Eye (tissue), 1 donor: Measurements from ENCODE around the gene RANBP2.

Experiments
- DNase-seq: peaks from one replicate; pipeline ENCODE4 v3.0.0-alpha.2; 2015

The RANBP2 gene

GRCh38 chr2:108786008-108786353 is 66.7 kb downstream of the RANBP2 start:
- no peak for DNase-seq

DNA sequence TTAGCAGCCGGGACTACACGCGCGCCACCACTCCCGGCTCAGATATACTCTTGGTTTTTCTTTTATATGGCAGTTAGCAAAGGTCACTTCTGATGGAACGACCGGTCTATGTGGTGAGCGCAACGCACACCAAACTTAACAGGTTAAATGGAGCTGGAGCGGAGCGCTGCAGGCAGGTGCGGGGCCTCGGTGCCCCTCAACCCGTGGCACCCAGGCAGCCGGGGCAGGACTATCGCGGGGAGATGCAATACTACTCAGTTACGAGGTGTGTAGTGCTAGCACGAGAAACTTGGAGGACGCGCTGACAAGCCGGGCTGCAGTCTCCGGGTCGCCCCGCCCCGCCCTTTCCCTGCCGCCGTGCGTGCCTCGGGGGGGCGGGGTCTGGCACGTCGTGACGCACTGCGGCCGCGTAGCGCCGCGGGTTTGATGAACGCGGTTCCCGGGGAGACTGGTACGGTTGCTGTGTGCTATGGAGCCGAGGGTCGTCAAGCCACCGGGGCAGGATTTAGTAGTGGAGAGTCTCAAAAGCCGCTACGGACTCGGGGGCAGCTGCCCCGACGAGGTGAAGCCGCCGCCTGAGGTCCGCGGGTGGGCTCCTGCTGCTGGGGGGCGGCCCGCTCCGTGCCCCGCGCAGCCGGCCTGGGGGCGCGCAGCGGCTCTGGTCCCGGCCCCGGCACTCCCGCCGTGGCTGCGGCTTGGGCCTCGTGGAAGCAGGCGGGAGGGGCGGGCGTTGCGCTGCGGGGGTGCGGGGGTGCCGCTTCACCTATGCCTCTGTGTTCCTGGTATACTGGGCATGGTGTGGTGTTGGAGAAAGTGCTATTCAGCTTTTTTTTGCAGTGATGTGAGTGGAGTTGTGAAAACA is 67.3 kb downstream of the RANBP2 start, which contains the start of gene CCDC138:
Gene CCDC138 (plus strand): TSS at position 418 of the 862 bp plus-strand sequence. CDS start 52 bp downstream, at position 470.
- DNase-seq, result peak; percentile 97

DNA sequence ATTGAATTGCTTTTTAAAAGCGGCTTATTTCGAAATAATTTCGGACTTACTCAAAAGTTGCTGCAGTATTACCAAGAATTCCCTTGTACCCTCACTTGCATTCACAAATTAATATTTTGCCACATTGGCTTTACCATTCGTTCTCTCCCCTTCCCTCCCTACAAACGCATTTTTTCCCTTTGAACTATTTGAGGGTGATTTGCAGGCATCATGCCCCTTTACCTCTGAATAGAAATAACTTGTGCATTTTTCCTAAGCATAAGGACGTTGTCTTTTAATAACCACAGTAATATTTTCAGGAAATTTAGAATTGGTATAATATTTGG is 67.9 kb downstream of the RANBP2 start:
- no peak for DNase-seq

DNA sequence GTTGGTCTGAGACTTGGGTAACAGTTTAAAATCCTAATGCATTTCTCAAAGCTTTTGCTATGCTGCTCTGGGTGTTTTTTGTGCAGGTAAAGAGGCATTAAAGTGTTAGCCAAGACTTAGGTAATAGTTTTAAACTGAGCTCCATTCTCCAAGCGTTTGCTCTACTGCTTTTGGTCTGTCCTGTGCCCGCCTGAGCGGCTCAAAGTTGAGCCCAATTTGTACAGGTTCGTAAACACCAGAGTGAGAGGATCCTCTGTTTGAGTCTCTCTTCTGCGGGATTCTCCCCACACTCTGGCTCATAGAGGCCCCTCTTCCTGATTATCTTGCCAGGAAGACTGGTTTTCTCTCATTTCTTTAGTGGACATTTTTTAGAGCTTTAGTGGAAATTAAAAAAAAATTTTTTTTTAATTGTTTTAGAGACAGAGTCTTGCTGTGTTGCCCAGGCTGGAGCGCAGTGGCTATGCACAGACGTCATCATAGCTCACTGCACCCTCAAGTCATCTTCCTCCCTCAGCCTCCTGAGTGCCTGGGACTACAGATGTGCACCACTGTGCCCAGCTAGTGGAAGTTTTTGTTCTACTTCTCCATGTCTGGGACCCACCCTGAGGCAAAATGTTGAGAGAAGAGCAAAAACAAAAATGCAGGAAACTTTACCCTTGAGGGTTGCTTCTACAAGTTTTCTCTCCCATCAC is 83.9 kb downstream of the RANBP2 start:
- no peak for DNase-seq

GRCh38 chr2:108805032-108805431 is 85.8 kb downstream of the RANBP2 start:
- DNase-seq, result no peak

DNA sequence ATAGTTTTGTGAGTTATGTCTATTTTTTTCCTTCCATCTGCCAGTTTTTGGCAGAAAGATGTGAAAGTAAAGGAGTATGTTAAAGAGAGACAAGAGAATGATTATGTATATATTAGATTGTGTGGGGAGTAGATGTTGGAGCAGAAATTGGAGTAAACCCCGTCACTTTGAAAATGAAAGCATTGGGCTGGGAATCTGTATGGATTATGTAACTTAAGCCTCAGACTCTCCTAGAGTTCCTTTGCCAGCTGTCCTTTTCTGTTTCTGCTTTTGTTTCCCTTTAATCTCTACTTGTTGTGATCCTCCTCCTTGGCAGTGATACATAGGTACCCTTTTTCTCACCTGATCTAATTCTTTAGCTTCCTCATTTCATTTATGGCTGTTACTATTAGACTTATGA is 86.5 kb downstream of the RANBP2 start:
- peak; percentile 2 for DNase-seq

DNA sequence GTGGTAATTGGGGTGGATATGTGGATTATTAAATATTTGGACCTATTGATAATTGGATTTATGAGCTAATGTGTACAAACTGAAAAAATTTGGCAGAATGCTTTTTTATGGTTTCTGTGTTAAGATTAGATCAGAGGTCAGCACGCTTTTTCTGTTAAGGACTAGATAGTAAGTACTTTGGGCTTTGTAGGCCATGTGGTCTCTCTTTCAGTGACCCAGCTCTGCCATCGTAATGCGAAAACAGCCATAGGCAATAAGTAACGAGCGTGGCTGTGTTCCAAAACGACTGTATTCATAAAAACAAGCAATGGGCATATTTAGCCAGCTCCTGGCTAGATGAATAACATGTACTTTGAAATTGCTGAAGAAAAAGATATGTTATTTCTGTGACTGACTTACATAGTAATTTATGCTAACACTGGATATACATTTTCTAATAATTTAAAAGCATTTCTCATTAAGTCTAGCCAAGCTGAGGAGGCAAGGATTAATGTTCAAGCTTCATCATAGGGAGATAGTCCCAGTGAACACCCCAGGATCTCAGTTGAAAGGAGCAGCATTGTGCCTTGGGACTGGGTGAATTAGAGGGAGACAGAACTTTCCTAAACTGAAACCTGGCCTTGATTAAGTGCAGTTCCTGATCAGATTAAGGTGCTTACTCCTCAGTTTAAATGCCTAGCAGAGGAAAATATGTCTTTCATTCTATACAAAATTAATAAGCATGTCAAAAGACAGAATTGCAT is 87.3 kb downstream of the RANBP2 start:
- no peak for DNase-seq

DNA sequence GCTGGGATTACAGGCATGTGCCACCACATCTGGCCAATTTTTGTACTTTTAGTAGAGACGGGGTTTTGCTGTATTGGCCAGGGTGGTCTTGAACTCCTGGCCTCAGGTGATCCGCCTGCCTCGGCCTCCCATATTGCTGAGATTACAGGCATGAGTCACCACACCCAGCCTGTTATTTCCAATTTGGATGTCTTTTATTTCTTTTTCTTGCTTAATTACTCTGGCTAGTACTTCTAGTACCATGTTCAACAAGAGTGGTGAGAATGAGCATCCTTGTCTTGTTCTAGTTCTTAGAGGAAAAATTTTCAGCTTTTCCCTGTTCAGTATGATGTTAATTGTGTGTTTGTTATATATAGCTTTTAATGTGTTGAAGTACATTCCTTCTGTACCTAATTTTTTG is 90.7 kb downstream of the RANBP2 start:
- DNase-seq, result no peak

DNA sequence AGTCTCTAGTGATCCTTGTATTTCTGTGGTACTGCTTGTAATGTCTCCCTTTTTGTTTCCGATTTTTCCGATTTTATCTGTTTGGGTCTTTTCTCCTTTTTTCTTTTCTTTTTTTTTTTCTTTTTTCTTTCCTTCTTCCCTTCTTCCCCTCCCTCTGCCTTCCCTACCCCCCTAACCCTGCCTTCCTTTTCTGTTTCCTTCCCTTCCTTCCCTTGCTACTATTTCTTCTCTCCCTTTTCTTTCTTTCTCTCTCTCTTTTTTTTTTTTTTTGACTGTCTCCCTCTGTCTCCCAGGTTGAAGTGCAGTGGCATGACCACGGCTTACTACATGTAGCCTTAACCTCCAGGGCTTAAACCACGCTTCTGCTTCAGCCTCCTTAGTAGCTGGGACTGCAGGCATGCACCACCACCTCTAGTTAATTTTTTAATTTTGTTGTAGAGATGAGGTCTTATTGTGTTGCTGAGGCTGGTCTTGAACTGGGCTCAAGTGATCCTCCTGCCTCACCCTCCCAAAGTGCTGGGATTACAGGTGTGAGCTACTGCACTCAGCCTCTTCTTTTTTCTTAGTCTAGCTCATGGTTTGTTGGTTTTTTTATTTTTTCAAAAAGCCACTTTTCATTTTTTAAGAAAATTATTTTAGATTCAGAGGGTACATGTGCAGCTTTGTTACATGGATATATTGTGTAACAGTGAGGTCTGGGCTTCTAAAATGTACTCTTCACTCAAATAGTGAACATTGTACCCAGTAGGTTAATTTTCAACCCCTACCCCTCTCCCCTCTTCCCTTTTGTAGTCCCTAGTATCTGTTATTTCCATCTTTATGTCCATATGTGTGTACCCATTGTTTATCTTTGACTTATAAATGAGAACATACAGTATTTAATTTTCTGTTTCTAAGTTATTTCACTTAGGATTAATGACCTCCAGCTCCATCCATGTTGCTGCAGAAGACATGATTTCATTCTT is 92.0 kb downstream of the RANBP2 start:
- DNase-seq, result no peak

GRCh38 chr2:108813732-108814131 is 94.5 kb downstream of the RANBP2 start:
- no peak for DNase-seq

DNA sequence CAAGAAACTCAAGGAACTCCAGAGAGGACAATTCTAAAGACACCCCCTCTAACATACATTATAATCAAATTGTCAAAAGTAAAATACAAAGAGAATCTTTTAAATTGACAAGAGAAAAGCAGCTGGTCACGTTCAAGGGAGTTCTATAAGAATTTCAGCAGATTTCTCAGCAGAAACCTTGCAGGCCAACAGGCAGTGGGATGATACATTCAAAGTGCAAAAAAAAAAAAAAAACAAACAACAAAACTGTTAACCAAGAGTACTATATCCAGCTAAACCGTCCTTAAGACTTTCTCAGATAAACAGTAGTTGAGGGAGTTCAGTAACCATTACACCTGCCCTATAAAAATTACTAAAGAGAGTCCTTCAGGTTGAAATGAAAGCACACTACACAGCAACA is 101.2 kb downstream of the RANBP2 start:
- no peak for DNase-seq

- no peak for DNase-seq
These were observed 104.0 kb downstream of the RANBP2 start for GRCh38 chr2:108823286-108823685.

DNA sequence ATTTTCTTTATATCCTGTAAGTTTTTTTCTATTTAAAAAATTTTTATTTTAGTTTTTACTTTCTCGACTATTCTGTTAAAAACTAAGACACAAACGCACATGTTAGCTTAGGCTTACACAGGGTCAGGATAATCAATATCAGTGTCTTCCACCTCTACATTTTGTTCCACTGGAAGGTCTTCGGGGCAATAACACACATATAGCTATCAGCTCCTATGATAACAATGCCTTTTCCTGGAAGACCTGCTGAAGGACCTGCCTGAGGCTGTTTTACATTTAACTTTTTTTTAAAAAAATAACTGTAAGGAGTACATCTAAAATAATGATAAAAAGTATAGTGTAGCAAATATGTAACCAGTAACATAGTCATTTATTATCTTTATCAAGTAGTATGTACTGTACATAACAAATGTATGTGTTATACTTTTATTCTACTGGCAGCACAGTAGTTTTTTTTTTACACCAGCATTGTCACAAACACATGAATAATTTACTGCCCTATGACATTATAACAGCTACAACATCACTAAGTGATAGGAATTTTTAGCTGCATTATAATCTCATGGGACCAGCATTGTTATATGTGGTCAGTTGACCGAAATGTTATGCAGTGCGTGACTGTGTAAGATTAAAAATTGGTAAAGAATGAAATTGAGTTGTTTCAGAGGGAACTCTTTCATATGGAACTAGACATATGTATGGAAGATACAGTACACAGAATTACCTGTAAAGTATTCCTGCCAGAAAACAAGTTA is 105.2 kb downstream of the RANBP2 start:
- DNase-seq, result no peak

- no peak for DNase-seq
These were observed 106.0 kb downstream of the RANBP2 start for GRCh38 chr2:108825254-108825653.

DNA sequence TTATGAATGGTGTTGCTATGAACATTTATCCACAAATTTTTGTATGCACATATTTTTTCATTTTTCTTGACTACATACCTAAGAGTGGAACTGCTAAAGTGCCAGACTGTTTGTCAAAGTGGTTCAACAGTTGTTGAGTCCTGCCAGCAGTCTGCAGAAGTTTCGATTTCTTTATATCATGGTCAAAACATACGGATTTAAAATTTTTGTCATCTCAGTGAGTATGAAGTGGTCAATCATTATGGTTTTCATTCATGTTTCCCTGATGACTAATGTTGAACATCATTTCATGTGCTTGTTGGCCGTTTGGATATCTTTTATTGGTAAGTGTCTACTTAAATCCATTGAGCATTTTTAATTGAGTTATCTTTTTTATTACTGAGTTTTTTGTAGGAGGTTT is 106.5 kb downstream of the RANBP2 start:
- no peak for DNase-seq

DNA sequence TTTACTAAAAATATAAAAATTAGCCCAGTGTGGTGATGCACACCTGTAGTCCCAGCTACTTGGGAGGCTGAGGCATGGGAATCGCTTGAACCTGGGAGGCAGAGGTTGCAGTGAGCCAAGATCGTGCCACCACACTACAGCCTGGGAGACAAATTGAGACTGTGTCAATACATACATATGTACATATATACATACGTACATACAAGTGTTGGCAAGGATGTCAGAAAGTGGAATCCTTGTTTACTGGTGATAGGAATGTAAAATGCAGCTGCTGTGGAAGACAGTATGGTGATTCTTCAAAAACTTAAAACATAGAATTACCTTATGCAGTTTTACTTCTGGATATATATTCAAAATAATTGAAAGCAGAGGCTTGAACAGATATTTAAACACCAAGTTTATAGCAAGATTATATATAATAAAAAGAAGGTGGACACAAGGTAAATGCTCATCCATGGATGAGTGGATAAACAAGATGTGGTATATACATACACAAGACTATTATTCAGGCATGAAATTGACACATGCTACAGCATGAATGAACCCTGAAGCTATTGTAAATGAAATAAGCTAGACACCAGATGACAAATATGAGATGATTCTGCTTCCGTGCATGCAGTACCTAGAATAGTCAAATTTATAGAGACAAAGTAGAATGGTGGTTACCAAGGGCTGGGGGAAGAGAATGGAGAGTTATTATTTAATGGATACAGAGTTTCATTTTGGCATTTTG is 110.5 kb downstream of the RANBP2 start:
- peak; percentile 8 for DNase-seq

- DNase-seq, result no peak
These were observed 113.9 kb downstream of the RANBP2 start for GRCh38 chr2:108833219-108833618.

- no peak for DNase-seq
These were observed 115.3 kb downstream of the RANBP2 start for GRCh38 chr2:108834620-108835019.

- DNase-seq, result no peak
These were observed 115.8 kb downstream of the RANBP2 start for GRCh38 chr2:108835040-108835439.
